ENCODE measurements around the gene TMEM150B.

The TMEM150B gene

DNA sequence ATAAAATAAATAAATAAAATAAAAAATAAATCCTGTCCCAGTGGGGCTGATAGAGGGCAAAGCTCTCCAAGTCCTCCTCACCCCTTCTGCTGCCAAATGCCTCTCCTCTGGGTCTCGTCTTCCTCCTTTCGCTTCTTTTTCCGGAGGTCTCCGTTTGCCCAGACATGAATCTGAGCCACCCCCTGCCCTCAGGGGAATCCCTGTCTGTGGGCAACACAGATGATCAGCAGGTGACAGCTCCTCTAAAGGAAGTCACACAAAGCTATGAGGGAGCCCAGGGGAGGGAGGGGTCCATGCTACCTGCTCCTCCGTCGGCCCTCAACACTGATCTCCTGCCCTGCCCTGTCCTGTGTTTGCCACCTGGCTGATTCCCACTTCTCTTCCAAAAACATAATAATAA, 479 bp downstream of the TMEM150B start:
- DNase-seq (ENCODE audit: low spot score) = no peak
- TF ChIP-seq, protein P1, sequence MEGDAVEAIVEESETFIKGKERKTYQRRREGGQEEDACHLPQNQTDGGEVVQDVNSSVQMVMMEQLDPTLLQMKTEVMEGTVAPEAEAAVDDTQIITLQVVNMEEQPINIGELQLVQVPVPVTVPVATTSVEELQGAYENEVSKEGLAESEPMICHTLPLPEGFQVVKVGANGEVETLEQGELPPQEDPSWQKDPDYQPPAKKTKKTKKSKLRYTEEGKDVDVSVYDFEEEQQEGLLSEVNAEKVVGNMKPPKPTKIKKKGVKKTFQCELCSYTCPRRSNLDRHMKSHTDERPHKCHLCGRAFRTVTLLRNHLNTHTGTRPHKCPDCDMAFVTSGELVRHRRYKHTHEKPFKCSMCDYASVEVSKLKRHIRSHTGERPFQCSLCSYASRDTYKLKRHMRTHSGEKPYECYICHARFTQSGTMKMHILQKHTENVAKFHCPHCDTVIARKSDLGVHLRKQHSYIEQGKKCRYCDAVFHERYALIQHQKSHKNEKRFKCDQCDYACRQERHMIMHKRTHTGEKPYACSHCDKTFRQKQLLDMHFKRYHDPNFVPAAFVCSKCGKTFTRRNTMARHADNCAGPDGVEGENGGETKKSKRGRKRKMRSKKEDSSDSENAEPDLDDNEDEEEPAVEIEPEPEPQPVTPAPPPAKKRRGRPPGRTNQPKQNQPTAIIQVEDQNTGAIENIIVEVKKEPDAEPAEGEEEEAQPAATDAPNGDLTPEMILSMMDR (IDR thresholded peaks at IDR 0.05; ENCODE audit: extremely low read depth, missing control alignments) = no peak

DNA sequence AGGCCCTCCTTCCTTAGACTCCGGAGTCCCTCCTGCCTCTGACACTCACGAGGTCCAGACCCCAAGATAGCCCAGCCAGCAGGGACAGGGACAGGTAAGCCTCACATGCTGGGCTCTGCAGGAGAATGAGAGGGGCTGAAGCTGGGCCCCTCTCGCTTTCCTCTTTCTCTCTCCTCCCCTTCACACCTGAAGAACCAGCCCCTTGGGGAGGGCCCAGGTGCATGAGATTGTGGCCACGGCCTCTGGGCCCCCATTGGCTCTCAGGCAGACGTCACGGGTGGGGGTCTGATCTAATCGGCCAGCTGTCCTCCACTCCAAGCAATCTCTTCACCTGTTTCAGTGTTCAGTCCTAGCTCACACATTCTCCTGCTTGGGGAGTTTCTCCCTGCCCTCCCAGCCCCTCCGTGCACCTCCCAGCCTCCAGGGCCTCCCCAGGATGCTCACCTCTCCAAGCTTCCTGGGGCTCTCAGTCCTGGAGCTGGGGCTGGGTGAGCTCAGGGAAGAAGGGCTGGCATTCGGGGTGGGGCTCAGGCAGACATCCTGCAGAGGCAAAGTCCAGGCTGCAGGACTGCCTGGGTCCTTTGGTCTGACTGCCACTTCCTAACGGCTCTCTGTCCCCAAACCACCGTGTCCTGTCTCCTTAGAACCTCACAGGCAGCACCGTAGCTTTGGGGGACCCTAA, 2.8 kb downstream of the TMEM150B start:
- no peak for DNase-seq (ENCODE audit: low spot score)
- TF ChIP-seq, protein P1 (IDR thresholded peaks at IDR 0.05; ENCODE audit: extremely low read depth, missing control alignments) = no peak

DNA sequence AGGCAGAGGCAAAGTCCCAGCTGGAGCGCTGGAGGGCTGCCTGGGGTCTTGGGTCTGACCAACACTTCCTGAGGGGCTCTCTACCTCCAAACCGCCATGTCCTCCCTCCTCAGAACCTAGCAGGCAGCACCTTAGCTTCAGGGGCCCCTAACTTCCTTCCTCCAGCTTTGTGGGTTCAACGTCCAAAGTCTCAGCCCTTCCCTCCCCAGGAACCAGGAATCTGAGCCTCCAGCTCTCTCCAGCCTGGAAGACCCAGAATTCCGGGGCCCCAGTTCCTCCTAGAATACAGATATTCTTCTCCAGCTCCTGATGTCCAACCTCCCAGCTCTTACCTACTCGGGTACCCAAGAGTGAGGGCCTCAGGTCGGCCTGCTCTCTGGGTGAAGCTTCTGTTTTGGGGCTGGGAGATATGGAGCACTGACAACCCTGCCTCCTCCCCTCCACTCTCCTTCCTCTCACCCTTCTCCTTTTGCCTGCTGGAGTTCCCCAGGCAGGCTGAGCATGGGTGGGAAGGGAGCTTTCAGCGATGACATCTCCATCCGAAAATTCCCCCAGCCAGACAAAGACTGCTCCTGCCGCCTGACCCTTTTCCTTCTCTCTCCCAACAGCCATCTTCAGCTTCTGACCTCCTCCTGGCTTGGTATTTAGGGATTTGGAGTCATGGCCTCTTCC, 3.5 kb downstream of the TMEM150B start:
- TF ChIP-seq, protein P1 (IDR thresholded peaks at IDR 0.05; ENCODE audit: extremely low read depth, missing control alignments) = no peak
- no peak for DNase-seq (ENCODE audit: low spot score)

DNA sequence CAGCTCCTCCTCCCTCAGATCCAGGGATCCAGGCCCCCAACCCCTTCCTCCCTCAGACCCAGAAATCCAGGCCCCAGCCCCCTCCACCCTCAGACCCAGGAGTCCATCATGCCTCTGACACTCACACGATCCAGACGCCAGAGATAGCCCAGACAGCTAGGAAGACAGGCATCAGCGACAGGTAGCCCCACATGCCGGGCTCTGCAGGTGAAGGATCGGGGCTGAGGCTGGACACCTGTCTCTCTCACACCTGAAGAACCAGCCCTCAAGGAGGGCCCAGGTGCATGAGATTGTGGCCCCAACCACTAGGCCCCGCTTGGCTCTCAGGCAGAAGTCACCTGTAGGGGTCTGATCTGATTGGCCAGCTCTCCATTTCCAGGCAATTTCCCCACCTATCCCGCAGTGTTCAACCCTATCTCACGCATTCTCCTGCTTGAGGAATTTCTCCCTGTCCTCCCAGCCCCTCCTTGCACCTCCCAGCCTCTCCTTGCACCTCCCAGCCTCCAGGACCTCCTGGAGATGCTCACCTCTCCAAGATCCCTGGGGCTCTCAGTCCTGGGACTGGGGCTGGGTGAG, 4.2 kb downstream of the TMEM150B start:
- TF ChIP-seq, protein P1 (IDR thresholded peaks at IDR 0.05; ENCODE audit: extremely low read depth, missing control alignments) = no peak
- DNase-seq (ENCODE audit: low spot score) = no peak

DNA sequence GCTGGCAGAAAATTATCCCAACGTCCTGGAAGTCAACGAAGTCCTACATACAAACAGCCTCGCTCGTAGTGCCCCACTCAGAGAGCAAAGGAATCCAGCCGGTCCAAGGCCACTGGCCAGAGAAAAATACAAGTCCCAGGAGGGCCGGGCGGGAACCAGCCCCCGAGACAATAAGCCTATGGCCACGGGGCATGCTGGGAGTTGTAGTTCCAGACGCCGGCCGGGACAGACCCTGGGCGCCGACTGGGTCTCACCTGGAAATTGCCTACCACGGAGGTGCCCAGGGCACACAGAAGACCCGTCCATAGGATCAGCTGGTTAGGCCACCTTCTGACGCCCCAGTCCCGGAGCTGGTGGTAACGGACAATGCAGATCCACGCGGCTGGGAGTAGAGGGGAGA, 5.4 kb downstream of the TMEM150B start:
- no peak for DNase-seq (ENCODE audit: low spot score)
- TF ChIP-seq, protein P1 (IDR thresholded peaks at IDR 0.05; ENCODE audit: extremely low read depth, missing control alignments) = no peak

DNA sequence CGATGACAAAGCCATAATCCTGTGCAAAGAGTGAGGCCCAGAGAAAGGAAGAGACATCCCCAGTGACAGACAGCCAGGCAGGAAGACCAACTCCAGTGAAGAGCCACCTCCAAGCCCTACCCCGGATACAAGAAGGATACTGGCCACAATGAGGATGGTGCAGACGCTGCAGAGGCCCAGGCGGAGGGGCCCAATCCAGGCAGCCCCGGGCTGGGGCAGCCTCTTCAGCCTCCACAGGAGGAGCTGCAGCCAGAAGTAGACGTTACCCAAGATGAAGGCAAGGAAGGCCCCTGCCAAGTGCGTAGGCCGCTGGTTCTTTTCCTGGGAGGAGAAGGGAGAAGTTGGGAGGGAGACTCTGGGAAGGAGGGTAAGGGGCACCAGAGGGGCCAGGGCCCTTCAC, 8.5 kb downstream of the TMEM150B start:
- no peak for DNase-seq (ENCODE audit: low spot score)
- TF ChIP-seq, protein P1 (IDR thresholded peaks at IDR 0.05; ENCODE audit: extremely low read depth, missing control alignments) = no peak

DNA sequence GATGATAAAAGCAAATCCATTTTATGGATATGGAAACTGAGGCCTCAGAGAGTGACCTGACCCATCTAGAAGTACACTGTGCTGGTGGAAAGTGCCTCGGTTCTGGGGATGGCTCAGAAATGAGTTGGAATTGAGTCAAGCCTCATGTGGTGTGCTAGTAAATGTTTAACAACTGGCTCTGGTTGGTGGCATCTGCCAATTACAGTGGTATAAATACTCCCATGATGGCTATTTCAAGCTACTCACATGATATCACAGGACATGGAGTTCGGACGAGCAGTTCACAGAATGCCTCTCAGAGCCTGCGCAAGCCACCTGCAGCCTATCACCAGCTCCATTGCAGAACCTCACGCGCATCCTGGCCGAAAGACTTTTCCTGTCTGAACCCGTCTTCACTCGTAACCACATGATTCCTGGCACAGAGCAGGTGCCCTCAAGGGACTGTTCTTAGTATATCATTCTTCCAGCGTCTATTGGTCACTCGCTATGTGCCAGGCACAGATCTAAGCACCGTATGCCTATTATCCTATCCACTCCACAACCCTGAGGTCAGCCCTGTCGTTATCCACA, 9.1 kb downstream of the TMEM150B start:
- no peak for DNase-seq (ENCODE audit: low spot score)
- TF ChIP-seq, protein P1 (IDR thresholded peaks at IDR 0.05; ENCODE audit: extremely low read depth, missing control alignments) = no peak
